Activated effector memory CD4-positive, alpha-beta T cell treated with Interleukin-2 at 50 U/mL for 16 hours (primary cell): ENCODE data around the gene MAPKAP1.
"Not testable (repeated sequence)": the region's sequence is repeated elsewhere in the genome, so short reads cannot be mapped to it uniquely, and the experiment has no call there.

Source experiments
- DNase-seq: peaks from one replicate; pipeline ENCODE4 v3.0.0-alpha.2; 2020

Gene MAPKAP1

GRCh38 chr9:125726456-125727132 lies 19.6 kb upstream of the MAPKAP1 start:
- DNase-seq: no peak

GRCh38 chr9:125707472-125707804 lies 430 bp upstream of the MAPKAP1 start:
- no peak for DNase-seq

GRCh38 chr9:125705893-125706292 lies 1.1 kb downstream of the MAPKAP1 start:
- DNase-seq: no peak

GRCh38 chr9:125703662-125704061 lies 3.3 kb downstream of the MAPKAP1 start:
- DNase-seq: no peak

GRCh38 chr9:125701351-125701750 lies 5.7 kb downstream of the MAPKAP1 start:
- no peak for DNase-seq

- no peak for DNase-seq
Observed at GRCh38 chr9:125700791-125701190, 6.2 kb downstream of the MAPKAP1 start.

GRCh38 chr9:125699870-125700269 lies 7.1 kb downstream of the MAPKAP1 start:
- no peak for DNase-seq

- no peak for DNase-seq
Observed at GRCh38 chr9:125696106-125696647, 10.8 kb downstream of the MAPKAP1 start.

- DNase-seq: not testable (repeated sequence)
Observed at GRCh38 chr9:125695548-125695947, 11.5 kb downstream of the MAPKAP1 start.

- DNase-seq: no peak
Observed at GRCh38 chr9:125694478-125694877, 12.5 kb downstream of the MAPKAP1 start.

GRCh38 chr9:125693492-125693891 lies 13.5 kb downstream of the MAPKAP1 start:
- DNase-seq: not testable (repeated sequence)

- DNase-seq: no peak
Observed at GRCh38 chr9:125691869-125692268, 15.1 kb downstream of the MAPKAP1 start.

GRCh38 chr9:125690679-125691078 lies 16.3 kb downstream of the MAPKAP1 start:
- DNase-seq: no peak

- no peak for DNase-seq
Observed at GRCh38 chr9:125687163-125687863, 19.7 kb downstream of the MAPKAP1 start.

- DNase-seq: no peak
Observed at GRCh38 chr9:125685167-125685566, 21.8 kb downstream of the MAPKAP1 start.

GRCh38 chr9:125683486-125683885 lies 23.5 kb downstream of the MAPKAP1 start:
- no peak for DNase-seq

- DNase-seq: no peak
Observed at GRCh38 chr9:125682340-125682739, 24.7 kb downstream of the MAPKAP1 start.

GRCh38 chr9:125681657-125682056 lies 25.4 kb downstream of the MAPKAP1 start:
- DNase-seq: no peak

- no peak for DNase-seq
Observed at GRCh38 chr9:125681086-125681622, 25.9 kb downstream of the MAPKAP1 start.

- DNase-seq: no peak
Observed at GRCh38 chr9:125680445-125680844, 26.6 kb downstream of the MAPKAP1 start.

- DNase-seq: no peak
Observed at GRCh38 chr9:125679597-125680189, 27.3 kb downstream of the MAPKAP1 start.

GRCh38 chr9:125674981-125675973 lies 31.7 kb downstream of the MAPKAP1 start:
- DNase-seq: no peak
